HS-5 (cell line): ENCODE measurements around the gene PANK4.

Experiments used
- DNase-seq: peaks from one replicate; pipeline ENCODE4 v3.0.0-alpha.2; 2012; ENCODE audit warnings: low read depth

The PANK4 gene

DNA sequence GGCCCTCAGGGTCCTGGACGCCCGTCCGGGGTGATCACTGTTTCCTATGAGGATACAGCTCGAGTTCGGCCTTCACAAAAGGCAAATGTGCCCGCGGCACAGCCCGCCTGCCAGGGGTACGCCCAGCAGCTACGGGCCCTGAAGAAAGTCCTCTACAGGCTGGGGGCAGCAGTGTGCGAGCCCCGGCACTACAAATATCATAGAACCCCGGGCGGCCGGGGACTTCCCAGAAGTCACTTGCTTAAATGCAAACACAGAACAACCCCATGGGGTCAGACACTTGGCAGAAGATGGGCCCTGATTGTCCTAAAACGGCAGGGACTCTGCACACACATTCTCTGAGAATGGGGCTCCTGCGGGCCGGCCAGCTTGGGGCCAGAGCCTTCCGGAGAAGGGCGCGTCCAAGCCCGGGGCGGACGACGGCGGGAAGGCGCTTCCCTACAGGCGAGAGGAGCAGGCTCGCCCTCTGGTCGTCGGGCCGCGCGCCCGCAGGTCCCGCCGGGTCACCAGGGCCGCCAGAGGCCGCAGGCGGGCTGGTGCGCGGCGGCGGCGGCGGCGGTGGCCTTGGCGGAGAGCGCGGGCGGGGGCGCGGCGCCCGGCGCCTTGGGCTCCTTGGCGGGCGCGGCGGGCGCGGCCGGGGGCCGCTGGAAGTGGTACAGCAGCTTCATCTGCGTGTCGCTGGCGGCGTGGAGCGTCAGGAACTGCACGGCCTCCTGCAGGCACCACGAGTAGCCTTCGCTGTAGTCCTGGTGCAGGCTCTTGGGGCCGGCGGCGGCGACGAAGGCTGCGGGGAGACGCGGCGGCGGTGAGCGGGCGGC, 2.8 kb upstream of the PANK4 start:
- no peak for DNase-seq

DNA sequence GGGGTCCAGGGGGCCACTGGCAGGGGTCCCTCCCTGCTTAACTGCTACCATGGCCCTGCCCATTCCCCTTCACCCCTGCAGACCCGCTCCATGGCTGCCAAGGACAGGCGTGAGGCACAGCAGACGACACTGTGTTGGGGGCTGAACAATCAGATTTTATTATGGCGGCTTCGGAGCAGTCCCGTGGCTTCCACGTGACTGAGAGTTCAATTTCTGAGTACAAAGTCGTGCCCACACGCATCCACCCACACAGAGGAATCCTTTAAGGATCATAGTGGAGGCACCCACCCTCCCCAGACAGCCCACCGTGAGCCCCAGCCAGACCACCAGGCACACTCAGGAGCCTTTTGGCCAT, 2.2 kb upstream of the PANK4 start:
- DNase-seq, result no peak

DNA sequence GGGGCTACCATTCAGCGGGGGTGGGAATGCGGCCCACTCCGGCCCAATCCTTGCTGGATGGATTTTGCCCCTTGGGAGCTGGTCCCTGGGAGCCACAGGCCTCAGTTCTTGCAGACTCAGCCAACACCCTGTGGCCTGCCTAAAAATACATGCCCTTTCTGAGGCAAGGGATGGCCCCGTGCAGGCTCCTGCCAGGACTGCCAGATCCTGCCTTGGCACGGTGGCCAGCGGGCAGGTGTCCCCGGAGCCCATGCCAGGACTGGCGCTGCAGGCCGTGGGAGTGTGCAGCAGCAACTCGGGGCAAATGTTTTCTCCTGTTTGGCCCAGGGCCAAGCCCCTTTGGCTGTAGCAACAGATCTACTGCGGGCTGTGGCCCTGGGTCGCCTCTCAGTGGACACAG, 1.6 kb upstream of the PANK4 start:
- no peak for DNase-seq

DNA sequence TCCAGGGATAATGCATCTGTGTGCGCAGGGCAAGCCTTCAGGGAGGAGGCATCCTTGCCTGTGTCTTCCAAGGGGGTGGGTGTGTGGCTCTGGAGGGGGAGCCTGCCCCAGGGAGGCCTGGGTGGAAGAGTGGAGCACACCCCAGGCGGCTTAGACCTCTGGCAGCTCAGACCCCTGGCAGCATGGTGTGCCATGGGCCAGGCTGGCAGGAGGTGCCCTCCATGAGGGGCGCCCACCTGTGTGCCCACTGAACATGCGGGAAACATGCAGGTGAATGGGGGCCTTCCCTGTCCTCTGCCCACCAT, 1.1 kb upstream of the PANK4 start:
- no peak for DNase-seq

DNA sequence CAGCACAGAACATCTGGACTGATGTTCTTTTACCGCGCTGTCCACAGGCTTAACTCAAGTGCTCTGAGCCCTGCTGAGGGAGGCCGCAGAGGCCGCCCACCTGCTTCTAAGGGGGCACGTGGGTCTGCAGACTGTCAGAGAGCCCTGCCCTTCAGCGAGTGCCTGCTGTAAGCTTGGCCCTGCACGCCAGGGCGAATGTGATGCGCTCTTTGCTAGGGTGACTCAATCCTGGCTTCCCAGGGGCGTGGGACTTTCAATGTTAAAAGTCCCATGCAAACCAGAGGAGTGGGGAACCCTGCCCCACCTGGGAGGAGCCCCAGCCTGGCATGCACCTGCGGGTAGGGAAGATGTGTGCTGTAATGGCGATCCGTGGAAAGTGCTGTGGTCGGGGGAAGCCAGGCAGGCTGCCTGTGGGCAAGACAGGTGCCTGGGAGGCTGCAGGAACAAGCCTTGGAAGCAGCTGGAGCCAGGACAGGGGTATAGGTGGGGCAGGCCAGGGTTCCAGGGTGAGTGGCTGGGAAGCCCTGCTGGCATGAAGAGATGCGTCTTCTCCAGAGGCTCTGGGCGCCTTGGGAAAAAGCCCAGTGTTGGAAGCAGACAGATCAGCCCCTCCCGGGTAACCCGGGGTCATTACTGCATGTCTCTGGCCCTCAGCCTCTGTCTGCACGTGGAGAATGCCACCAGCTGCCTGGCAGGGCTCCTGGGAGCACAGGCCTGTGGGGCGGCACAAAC, 594 bp upstream of the PANK4 start:
- no peak for DNase-seq

DNA sequence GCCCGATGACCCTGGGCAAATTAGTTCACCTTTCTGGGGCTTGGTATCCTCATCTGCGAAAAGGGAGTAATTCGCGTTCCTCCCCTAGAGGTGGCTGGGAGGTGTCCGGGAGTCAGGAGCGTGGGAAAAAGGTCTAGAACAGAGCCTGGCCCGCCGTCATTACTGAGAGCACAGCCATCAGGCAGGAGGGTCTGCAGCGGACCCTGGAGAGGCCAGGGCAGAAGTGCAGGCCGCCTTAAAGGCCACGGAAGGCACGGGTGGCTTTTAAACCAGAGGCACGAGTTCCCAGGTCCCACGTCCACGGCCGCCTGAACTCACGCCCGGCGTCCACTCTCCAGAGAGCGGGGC, 850 bp downstream of the PANK4 start:
- DNase-seq, result no peak

DNA sequence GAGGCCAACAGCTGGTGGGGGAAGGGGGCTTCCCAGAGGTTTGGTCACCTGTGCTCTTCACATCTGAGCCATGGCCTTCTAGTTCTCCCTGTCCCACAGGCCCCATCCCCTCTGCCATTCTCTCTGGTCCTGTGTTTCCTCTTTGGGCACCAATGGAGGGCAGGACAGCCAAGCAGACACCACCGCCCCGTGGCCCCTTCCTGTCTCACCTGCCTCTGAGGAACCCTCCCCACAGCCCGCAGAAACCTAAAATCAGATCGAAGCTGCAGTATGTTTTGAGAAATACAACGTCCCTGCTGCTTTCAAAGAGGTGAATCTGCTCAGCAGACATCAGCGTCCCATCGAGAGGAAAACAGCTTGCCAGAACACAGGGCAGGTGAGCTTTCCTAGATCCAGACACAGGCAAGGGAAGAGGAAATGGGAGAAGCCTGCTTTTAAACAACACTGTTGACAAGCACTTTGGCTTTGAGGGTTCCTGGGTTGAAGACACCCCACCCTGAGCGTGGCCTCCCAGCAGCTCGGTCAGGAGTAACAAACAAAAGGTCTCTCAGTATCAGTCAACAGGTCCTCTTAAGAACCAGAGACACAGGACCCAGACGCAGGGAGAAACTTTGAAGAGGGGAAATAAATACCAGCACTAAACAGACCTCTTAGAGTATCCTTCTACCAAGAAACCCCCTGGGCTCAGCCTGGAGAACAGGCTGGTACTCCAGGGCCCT, 2.3 kb downstream of the PANK4 start:
- DNase-seq, result no peak

DNA sequence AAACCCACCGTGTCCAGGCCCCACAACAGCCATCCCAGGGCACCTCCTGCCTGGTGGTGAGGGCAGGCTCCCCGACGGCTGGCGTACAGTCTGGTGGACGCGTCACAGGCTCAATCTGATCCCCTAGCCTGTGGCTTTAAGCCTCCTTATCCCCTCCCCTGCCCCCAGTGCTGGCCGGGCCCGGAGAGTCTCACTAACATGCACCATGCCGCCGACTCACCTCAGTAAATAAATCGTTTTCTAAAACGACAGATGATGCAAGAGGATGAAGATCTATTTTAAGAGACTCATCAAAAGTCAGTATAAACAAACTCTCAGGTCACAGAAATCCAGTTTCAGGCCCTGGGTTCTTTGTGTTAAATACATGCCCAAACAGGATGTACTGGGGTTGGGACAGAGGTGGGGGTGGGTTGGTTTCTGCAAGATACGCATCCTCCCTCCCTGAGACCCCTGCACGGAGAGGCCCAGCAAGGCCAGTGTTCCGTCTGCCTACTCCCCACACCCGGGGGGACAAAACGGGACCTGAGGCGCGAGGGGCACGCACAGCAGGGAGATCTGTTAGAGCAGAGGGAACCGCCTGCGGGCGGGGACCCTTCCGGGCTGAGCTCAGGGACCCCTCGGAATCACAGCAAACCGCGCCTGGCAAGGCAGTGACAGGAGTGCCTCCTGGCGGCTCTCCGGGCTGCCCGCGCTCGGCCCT, 3.1 kb downstream of the PANK4 start:
- DNase-seq, result no peak

DNA sequence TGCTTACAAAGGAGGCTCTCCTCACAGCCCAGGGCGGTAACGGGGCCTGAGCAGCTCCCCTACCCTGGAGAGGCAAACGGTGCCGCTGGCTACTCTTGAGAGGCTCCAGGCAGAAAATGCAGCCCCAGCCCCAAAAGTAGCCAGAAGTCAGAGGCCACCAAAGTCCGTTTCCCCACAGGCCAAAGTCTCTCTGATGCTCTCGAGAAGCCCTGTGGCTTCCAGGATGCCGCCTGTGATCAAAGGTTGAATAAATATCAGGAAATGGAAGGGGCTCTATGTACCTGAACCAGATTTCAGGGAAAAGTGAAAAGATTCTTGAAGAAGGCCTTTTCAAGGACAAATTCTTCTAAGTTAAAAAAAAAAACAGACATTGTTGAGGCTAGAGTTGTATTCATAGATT, 4.2 kb downstream of the PANK4 start:
- no peak for DNase-seq

DNA sequence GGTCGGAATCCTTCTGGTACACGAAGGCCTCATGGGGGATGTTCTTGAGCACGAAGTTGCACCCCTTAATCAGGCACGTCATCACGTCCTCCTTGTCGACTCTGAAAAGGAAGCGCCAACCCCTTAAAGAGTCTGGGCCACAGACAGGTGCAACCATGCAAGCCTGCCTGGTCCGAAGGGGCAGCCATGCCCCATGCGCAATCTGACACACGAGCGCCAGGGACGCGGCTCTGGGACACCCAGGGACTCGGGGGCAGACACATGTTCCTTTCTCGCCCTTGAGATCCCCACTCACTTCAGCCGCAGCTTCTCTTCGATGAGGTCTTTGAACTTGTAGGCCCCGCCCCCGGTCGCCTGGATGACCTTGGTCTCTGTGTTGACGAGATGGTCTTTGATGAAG, 5.6 kb downstream of the PANK4 start:
- no peak for DNase-seq

DNA sequence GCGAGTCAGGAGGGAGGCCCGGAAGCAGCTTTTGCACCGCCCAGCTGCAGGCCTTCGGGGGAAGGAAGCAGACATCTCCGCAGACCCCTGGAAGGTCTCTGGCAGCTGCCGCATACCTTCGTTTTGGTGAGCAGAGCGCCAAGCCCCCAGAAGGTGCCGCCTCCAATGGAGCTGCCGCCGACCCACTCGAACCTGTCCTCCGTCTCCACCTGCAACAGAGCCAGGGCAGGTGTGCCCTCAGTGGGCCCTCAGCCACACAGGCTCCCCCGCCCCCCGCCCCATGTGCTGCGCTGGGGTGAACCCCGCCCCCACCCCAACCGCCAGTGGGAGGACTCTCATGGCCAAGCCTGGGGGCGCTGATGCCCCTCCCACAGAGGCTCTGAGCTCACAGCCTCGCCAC, 6.2 kb downstream of the PANK4 start:
- no peak for DNase-seq

DNA sequence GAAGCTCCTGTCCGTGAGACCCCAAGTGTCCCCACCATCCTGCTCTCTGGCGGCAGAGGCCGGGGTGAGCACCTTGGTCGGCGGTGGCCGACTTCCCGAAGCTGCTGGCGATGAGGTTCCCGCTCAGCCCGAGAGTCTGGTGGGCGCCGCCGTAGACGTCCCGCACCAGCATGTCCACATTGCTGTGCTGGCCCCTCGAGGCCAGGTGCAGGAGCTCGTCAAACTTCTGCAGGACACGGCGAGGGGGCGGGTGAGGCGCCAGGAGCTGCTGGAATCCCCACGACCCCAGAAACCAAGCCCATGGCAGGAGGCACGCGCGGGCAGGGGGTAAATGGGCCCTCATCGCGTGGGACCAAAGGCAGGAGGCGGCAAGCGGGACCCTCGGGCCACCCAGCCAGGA, 6.7 kb downstream of the PANK4 start:
- DNase-seq, result no peak

DNA sequence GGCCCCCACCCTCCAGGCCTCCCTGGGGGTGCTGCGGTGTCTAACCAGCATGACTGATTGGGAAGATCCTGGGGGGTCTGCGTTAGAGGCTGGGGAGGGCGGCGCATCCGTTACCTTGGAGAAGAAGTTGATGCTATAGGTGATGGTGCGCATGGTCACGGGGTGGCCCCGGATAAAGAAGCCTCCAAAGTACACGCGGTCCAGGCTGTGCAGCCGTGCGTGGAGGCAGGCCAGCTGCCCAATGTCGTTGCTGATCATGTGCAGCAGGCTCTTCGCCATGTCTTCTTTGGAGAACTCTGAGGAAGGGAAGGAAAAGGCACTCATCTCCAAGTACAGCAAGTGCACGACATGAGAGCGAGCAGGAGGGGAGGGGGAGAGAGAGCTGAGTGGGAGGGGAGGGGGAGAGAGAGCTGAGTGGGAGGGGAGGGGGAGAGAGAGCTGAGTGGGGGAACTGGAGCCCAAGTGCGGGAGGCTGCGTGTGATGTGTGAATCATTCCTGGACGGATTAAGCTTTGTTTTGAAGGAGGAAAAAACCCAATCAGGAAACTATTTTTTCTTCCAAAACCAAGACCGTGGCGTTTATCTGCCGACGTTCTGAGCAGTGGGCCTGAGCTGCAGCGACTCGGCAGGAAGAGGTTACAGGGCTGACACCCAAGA, 7.2 kb downstream of the PANK4 start:
- DNase-seq, result no peak

DNA sequence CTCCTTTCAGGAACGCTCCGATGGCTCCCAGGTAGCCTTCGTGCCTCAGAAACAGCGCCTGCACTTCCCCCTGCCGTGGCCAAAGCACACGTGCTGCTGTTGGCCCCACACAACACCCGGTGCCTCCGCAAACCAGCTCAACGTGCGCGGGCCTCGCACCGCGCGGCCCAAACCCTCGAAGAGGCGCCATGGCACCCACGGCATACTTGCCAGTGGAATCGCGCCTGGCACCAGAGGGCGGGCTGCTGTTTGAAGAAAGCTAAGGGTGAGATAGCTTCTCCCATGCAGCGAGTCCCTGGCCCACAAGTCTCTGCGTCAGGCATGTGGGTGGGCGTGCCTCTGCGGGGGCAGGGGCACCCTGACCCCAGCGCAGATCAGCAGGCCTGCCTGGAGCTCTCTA, 7.9 kb downstream of the PANK4 start:
- DNase-seq, result no peak

DNA sequence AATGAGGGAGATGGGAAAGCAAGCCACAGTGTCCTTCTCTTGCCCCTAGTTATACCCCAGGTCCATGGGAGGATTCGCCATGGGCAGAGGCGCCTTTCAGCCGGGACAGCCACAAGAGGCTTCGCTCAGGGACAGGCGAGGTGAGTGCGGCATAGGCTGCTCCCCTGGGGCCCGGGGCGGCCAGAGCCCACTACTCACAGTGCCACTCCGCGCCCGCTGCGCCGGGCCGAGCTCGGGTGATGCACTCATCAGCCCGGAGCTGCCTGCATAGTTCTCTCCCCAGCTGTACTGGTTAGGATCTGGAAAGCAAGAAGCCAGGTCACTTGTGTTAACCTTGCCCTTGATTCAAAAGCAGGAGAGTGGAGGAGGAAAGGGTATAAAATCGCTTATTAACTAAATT, 8.4 kb downstream of the PANK4 start:
- DNase-seq, result no peak

DNA sequence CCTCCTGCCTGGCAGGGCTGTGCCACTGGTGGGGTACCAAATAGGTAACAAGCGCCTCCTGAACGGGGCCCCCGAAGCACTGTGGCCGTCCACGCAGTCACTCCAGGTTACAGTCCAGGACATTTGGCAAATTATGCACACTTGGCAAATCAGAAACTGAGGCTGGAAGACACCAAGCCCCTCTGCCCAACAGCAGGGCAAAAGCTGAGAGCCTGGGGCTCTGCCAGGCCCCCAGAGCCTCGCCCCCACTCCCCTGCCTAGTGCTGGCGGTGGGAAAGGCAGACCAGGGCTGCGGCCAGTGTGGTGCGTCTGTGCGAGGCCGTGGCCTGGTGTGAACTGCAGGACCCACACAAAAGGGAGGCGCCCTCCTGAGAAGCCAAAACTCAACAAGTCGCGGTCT, 9.4 kb downstream of the PANK4 start:
- DNase-seq, result no peak

DNA sequence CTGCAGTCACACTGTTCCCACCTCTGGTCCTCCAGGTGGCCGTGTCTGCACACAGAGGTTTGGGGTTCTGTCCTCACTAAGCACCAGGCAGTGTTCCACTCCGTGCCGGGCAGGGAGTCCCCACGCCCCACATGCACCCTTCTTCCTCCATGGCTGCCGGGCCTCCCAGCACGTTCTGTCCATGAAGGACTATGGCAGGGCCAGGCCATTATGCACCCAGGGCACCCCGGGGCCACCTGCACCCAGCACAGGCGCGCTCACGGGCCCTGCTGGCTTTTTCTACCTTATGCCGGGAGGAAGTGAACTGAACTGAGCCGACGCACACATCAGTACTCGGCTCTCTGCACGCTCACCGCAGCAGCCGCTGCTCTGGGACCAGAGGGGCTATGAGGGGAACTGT, 10.3 kb downstream of the PANK4 start:
- no peak for DNase-seq

DNA sequence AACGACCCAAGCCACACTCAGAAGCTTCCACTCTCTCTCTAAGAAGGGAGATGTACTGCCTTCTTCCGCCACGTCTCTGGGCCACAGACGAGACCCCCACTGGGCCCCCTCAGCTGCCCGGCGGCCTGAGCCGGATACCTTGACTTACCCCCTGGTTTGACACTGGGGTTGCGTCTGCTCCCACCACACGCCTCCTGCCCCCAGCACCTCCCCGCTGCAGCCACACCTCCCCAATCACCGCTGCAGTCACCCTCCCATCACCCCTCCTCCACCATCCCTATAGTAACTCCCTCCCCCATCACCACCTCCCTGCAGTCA, 10.7 kb downstream of the PANK4 start:
- DNase-seq, result no peak

DNA sequence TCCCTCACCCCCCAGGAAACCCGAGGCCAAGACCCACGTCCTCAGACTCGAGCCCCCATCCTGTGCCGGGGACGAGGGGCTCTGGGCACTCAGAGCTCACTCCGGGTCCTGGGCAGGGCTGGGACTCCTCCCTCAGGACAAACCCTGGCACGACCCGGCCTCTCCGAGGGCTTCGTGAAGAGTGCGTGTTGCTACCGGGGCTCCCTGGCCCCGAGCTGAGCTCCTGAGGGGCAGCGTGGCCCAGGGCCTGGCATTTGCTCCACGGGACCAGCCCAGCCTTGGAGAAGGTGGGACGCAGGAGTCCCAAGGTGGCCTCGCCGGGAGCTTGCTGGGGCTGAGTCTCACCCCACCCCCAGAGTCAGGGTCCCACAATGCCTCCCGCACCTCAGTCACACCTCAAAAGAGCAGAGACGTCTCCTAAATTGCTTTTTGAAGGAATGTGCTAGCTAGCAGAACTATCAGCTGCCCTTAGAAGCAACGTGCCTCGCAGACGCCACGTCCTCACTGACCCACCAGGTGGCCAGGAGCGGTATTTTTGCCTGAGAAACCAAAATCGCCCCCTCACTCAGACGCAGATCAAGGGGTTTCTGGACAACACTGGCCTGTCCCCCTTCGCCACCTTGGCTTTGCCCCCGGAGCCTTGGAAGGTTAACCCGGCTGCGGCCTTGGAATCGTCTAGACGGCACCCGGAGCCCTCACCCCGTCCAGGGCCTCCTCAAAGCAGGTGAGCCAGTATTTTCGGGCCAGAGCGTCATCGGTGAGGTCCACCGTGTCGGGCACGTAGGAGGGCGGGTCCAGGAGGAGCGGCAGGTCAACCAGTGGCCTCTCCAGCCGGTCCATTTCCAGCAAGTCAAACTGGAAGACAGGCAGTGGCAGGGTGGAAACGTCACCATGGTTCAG, 11.3 kb downstream of the PANK4 start:
- no peak for DNase-seq

DNA sequence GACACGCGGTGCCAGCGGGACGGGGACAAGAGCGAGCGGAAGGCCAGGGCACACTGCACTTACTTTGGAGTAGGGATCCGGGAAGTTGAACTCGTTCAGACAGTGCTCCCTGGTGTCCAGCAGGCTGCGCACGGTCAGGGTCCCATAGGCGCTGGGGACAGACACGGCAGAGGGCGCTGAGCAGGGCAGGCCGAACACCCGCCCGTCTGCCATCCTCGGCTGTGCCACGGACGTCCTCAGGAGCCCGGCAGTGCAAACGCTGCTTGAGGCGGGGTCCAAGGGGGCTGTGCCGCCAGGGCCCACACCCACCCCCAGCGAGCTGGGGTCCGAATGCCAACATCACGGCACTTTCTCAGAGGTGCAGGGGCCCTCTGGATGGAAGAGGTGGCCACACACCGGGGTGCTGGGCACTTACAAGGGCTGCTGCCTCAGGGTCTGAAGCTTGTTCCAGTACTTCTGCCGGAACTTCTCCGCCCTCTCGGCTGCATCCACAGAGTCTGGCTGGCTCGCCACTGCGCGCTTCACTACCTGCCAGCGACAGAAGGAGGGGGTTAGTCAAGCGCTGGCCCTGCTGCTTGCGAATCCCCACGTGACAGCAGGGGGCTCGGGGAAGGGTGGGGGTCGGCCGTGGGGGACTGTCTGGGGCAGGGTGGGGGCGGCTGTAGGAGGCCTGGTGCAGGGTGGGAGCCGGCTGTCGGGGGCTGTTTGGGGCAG, 12.3 kb downstream of the PANK4 start:
- no peak for DNase-seq

DNA sequence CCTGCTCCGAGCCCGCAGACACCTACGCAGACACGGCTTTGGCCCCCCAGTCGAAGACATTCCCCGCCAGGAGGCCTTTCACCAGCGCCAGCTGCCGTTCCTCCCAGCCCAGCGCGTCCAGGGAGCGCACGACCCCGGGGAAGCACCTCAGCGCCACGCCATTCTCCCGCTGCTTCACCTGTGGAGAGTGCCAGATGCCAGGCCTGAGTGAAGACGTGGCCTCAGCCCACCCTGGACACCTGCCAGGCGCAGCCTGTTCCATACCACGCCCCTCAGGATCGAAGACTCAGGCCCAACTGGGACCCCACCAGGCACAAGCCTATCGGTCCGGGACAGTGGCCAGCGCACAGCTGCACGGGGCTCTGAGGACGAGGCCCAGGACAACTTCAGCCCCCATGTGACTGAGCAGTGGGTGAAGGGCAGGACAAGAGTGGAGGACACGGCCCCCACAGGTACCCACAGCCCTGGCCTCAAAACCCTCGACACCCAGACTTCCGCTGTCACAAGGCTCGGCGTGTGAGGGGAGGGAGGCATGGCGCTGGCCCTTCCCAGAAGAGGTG, 13.5 kb downstream of the PANK4 start:
- no peak for DNase-seq
